GOT3 (cell line): Measurements from ENCODE around the gene SYDE1.

ENCODE experiments used
- DNase-seq: peaks from one replicate; lab custom pipeline; 2025; ENCODE audit warnings: mixed read lengths; lab: John Stamatoyannopoulos, UW

The SYDE1 gene

DNA sequence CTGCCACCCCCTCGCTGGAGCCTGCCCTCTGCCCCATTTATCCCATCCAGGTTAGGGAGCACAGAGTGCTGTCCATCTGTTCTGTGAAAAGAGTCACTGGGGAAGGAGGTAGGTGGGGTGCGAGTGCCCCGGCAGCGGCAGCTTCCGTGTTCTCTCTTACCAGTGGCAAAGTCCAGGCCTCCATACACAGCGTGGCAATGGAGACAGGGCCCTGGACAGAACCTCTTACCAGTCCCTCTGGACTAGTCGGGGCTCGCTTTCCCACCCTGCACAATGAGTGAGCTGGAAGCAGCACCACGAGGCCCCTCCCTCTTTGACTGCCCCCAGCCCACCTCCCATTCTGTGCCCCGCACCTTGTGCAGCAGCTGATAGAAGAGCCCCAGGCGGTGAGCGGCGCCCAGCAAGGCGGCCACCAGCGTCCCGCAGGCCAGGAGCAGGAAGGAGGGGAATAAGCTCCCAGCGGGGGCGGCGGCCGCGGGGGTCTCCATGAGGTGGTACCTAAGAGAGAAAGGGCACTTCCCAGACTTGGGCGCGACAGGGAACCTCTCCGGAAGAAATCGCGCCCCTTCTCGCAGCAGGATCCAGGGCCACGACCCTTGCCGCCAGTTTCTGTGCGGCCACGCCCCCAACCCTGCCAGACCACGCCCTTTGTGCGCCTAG is 17.5 kb downstream of the SYDE1 start:
- no peak for DNase-seq

GRCh38 chr19:15125232-15126067 is 18.2 kb downstream of the SYDE1 start:
- peak; percentile 94 for DNase-seq

DNA sequence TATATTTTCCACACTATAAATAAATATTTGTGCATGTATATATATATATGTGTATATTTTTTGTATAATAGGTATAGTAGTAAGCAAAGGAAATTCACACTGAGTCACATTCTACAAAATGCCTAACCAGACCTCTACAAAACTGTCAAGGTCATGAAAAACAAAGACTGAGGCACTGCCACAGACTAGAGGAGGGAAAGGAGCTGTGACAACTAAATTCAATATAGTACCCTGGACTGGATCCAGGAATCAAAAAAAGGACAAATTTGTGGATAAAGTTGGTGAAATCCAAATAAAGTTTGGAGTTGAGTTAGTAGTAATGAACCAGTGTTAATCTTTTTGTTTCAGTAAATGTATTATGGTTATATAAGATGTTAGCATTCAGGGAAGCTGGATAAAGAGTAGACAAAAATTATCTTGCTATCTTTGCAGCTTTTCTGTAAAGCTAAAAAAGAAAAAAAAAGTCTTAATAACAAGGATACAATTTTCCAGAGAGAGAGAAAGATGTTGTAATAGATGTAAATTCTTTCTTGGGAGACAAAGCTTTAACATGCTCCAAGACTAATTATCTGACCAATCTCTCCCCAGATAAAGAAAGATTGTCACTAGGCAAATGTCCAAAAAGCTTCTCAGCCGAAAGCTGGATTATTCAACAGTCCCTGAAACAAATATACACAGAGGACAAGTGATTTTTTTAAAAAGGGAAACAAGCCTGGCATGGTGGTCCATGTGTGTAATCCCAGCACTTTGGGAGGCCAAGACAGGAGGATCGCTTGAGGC is 19.1 kb downstream of the SYDE1 start:
- no peak for DNase-seq

DNA sequence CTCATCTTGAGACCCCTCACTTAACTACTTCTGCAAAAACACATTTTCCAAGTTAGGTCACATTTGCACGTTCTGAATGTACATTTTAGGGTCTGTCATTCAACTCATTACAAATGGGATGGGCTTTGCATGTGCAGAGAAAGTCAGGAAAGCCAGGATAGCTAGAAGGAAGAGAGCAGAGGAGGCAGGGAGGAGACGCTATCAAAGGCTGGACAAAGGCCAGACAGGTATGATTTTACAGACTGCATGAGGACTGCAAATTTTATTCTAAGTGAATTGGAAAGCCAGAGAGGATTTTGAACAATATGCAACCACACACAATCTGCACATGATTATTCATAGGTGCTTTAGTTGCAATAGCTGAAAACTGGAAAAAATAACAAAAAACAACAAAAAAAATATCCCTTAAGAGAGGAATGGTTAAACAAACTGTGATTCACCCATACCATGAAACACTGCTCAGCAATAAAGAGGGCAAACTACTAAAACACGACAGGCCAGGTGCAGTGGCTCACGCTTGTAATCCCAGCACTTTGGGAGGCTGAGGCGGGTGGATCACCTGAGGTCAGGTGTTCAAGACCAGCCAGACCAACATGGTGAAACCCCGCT is 21.1 kb downstream of the SYDE1 start:
- no peak for DNase-seq

GRCh38 chr19:15129856-15130585 is 22.8 kb downstream of the SYDE1 start:
- no peak for DNase-seq

- DNase-seq, result no peak
Measured at GRCh38 chr19:15136234-15136954, 29.2 kb downstream of the SYDE1 start.

GRCh38 chr19:15137777-15138176 is 30.6 kb downstream of the SYDE1 start:
- no peak for DNase-seq

GRCh38 chr19:15138427-15138826 is 31.2 kb downstream of the SYDE1 start:
- no peak for DNase-seq

- no peak for DNase-seq
Measured at GRCh38 chr19:15141143-15141542, 33.9 kb downstream of the SYDE1 start.

DNA sequence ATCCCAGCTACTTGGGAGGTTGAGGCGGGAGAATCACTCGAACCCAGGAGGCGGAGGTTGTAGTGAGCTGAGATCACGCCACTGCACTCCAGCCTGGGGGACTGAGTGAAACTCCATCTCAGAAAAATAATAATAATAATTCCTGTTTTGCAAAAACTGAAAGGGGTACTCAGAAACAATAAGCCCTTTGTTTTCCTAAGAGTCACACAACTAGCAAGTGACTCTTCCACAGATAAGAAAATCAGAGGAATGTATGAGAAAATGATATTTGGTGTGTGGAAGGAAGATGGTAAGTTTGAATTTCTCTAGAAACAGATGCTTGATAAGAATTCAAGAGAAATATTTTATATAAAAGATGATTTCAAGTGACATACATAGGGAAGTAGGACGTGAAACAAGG is 35.1 kb downstream of the SYDE1 start:
- DNase-seq, result no peak

DNA sequence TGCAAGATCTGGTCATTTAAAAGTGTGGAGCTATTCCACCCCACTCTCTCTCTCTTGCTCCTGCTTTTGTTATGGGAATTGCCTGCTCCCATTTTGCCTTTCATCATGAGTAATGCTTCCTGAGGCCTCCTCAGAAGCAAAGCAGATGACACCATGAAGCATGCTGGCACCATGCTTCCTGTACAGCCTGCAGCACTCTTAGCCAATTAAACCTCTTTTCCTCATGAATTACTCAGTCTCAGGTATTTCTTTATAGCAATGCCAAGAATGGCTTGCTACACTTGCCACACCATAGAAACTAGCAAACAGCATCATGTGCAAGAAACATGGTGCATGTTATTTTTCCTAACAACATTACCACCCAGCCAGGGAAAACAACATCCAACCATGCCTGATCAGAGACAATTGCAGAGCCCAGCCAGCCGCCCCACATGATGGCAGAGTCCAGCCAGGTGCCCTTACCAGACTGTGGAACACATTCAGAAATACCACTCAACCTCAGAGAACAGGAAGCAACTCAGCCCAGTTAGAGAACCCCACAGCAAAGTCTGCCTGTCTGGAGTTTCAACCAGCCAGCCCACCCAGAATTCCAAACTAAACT is 36.9 kb downstream of the SYDE1 start:
- no peak for DNase-seq

DNA sequence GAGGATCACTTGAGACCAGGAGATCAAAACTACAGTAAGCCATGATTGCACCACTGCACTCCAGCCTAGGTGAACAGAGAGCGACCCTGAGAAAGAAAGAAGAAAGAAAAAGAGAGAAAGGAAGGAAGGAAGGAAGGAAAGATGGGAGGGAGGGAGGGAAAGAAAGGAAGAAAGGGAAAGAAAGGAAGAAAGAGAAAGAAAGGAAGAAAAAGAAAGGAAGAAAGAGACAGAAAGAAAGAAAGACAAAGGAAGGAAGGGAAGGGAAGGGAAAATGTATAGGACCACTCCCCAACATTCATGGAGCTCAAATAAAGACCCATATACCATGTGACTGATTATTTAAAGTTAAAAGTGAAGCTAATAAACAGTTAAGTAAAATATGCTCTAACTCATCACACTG is 39.9 kb downstream of the SYDE1 start:
- no peak for DNase-seq

- no peak for DNase-seq
Measured at GRCh38 chr19:15149737-15150136, 42.5 kb downstream of the SYDE1 start.

GRCh38 chr19:15154002-15154612 is 46.9 kb downstream of the SYDE1 start:
- no peak for DNase-seq

DNA sequence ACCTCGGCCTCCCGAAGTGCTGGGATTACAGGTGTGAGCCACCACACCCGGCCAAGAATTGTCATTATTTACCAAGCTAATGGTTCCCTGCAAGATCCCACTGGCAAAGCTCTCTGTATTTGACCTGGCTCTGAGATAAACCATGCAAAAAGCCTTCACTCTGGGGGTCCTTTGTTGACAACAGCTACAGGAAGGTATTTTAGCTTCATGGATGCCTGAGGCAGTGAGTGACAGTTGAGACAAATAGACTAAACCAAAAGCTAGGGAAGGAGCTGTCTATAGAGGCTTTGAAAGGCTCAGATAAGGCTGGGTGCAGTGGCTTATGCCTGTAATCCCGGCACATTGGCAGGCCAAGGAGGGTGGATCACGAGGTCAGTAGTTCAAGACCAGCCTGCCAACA is 48.1 kb downstream of the SYDE1 start:
- DNase-seq, result no peak

DNA sequence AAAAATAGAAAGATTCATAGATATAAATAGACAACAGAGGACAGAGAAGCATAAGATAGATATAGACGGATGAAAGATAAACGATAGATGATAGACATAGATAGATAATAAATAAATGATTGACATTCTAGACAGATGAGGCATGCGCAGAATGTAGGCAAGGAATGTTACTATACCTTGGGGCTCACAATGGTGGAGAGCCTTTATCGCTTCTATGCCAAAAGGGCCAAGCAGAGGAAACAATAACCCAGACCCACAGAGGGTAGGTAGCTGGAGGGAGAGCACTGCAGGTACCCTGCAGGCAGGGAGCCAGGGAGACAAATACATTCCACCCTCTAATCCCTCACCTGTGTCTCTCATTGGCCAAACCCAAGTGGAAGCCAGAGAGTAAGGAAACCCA is 49.2 kb downstream of the SYDE1 start:
- DNase-seq, result no peak

DNA sequence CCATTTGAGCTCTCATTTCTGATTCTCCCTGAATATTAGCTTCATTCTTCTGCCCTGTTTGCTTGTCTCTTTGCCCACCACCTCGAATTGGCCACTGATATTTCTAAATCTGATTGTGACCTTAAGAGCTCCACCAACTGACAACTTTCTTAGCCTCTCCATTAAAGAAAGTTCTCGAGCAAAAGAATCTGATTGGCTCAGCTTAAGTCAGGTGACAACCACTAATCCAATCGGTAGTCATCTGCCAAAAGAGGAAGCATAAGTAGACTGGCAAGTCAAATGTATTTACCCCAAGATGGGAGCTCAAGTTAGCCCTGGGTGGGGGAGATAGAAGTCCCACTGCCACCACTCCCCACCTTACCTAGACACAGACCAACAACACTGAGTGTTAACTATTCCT is 52.0 kb downstream of the SYDE1 start:
- no peak for DNase-seq

DNA sequence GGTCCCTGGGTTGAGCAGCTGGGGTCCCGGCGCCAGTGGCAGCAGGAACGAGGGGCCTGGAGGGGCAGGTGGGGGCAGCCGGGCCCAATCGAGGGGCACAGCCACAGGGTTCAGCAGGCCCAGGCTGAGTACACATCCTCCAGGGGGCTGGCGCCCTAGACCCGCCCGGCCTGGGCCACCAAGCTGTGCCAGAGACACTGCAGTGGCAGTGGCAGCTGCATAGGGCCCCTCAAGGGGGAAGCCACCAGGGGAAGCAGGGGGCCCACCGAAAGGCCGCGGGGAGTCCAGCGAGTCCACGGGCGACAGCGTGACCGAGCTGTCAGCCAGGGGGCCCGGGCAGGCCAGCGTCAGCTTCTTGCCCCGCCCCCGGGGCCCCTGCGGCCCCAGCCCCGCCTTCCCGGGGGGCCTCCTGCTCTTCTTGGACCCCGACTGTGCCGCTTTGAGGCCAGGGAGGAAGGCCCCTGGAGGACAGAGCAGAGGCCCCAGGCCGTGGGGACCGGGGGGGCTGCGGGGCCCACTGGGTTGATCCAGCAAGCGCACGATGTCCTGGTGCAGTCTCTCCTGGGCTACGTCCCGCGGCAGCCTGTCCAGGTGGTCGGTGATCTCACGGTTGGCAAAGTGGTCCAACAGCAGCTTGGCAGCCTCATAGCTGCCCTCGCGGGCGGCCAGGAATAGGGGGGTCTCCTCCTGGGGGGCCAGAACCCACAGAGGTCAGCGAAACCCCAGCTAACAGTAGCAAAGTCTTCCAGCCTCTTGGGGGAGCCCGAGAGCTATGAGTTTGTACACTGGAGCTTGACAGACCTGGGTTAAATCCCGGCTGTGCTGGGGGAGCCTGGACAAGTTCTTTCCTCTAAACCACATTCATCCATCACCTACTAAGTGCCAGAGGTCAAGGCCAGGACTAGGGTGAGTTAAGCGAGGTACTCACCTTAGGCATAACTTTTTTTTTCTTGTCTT is 54.1 kb downstream of the SYDE1 start:
- no peak for DNase-seq
